Ovary (tissue), 3 donors: ENCODE results near the gene MEF2D.

Experiments
- EP300 ChIP-seq: sonication (generic); formaldehyde crosslinking; IDR thresholded peaks from one replicate; pipeline ENCODE4 v1.6.1; 2017; ENCODE audit warnings: antibody characterized with exemption
- POLR2A ChIP-seq: fragments of 450-650 bp; IDR thresholded peaks from one replicate; pipeline ENCODE4 v1.6.1; 2017; ENCODE audit warnings: antibody characterized with exemption, mild to moderate bottlenecking, moderate library complexity
- TF ChIP-seq, protein P1 (sequence below), 3 donors: fragments of 450-650 bp in 2 of 3; fragments of 200-600 bp in 1 of 3; IDR thresholded peaks; one replicate each; pipeline versions ENCODE4 v1.5.1 to v1.8.0; 2016 to 2022; ENCODE audit warnings: antibody characterized with exemption in 3 of 3, mild to moderate bottlenecking in 1 of 3
- donor health status: DM: no; HTN: no; CAD: no.

DNA sequence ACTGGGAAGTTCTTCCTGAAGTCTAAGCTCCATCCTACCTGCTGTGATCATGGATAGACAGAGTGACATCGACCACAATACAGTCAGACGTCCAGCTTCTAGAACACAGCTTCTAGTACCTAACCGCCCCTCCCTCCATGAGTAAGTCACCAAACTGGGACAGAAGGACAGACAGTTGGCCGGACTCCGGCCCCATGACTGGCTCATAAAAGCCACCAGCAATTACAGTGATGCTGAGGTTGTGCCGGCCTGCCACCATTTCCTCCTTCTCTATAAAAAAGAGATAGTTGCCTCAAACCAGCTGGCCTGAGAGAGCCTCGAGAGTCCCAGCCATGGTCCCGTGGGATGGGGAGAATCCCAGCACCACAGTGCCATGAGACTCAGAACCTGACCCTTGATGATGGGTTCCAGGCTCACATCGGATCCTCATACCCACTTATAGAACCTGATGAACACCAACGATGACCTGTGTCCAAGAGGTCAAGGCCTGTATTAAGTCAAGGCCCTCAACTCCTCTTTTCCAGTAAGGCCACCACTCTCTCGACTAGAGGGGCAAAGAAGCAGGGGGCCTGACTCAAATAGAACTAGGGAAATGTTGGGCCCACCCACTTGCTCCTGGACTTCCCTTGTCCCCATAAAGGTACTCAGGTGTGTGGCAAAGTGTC is 3.4 kb downstream of the MEF2D start:
- TF ChIP-seq, protein P1, sequence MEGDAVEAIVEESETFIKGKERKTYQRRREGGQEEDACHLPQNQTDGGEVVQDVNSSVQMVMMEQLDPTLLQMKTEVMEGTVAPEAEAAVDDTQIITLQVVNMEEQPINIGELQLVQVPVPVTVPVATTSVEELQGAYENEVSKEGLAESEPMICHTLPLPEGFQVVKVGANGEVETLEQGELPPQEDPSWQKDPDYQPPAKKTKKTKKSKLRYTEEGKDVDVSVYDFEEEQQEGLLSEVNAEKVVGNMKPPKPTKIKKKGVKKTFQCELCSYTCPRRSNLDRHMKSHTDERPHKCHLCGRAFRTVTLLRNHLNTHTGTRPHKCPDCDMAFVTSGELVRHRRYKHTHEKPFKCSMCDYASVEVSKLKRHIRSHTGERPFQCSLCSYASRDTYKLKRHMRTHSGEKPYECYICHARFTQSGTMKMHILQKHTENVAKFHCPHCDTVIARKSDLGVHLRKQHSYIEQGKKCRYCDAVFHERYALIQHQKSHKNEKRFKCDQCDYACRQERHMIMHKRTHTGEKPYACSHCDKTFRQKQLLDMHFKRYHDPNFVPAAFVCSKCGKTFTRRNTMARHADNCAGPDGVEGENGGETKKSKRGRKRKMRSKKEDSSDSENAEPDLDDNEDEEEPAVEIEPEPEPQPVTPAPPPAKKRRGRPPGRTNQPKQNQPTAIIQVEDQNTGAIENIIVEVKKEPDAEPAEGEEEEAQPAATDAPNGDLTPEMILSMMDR (IDR thresholded peaks at IDR 0.05), result no peak
- TF ChIP-seq POLR2A (no peak), EP300 (no peak)
